Neural cell (in vitro differentiated cells): ENCODE data around the gene IQGAP1. TPM values are rescaled to one million over a fixed set of nuclear protein-coding genes. Genes with fewer than 3 reads are reported as not detected.

Source experiments
- H2AFZ ChIP-seq: fragments of 200-600, 300-800 bp; sonication (generic), shearing (Covaris generic); 2 replicates; pipeline ENCODE4 v1.6.0; 2014; ENCODE audit warnings: low read depth, mild to moderate bottlenecking, antibody characterized with exemption, low read length, moderate library complexity
- H3F3A ChIP-seq: fragments of 200-600 bp; shearing (Covaris generic); 2 replicates; pipeline ENCODE4 v1.6.1; 2016; ENCODE audit warnings: mild to moderate bottlenecking, moderate library complexity, mixed read lengths, antibody characterized with exemption, low read length; ENCODE audit not compliant: insufficient read depth, poor library complexity, severe bottlenecking
- H3K27ac ChIP-seq: fragments of 200-600, 300-800 bp; sonication (generic), shearing (Covaris generic); 2 replicates; pipeline ENCODE4 v1.5.1; 2014; ENCODE audit warnings: mild to moderate bottlenecking, low read length, moderate library complexity
- H3K27me3 ChIP-seq: fragments of 300-800, 200-600 bp; sonication (generic), shearing (Covaris generic); 2 replicates; pipeline ENCODE4 v1.6.0; 2014; ENCODE audit warnings: mild to moderate bottlenecking, low read depth, low read length, moderate library complexity; ENCODE audit not compliant: insufficient read depth
- H3K36me3 ChIP-seq: fragments of 300-800, 200-600 bp; sonication (generic), shearing (Covaris generic); 2 replicates; pipeline ENCODE4 v1.5.1; 2014; ENCODE audit warnings: mild to moderate bottlenecking, antibody characterized with exemption, low read length, moderate library complexity; ENCODE audit not compliant: insufficient read depth
- H3K4me2 ChIP-seq: fragments of 300-800, 200-600 bp; sonication (generic), shearing (Covaris generic); 2 replicates; pipeline ENCODE4 v1.6.0; 2014; ENCODE audit warnings: mild to moderate bottlenecking, low read length
- H3K4me3 ChIP-seq: fragments of 300-800, 200-600 bp; sonication (generic), shearing (Covaris generic); 2 replicates; pipeline ENCODE4 v1.5.1; 2014; ENCODE audit warnings: mild to moderate bottlenecking, low read length, moderate library complexity
- H3K79me2 ChIP-seq: fragments of 200-600 bp; shearing (Covaris generic); replicated peaks from 2 replicates; pipeline ENCODE4 v1.6.0; 2014; ENCODE audit warnings: mild to moderate bottlenecking, low read length, moderate library complexity; ENCODE audit not compliant: insufficient read depth
- H3K9ac ChIP-seq: fragments of 300-800, 200-600 bp; sonication (generic), shearing (Covaris generic); 2 replicates; pipeline ENCODE4 v1.6.1; 2016; ENCODE audit warnings: mild to moderate bottlenecking, low read length, mixed read lengths
- H3K9me2 ChIP-seq: fragments of 200-600 bp; shearing (Covaris generic); 2 replicates; pipeline ENCODE4 v1.6.1; 2016; ENCODE audit warnings: mild to moderate bottlenecking, low read length, mixed read lengths; ENCODE audit not compliant: insufficient read depth
- H3K9me3 ChIP-seq: fragments of 200-600, 300-800 bp; sonication (generic), shearing (Covaris generic); 2 replicates; pipeline ENCODE4 v1.6.1; 2016; ENCODE audit warnings: mild to moderate bottlenecking, mixed run types, low read length, moderate library complexity, mixed read lengths
- H4K20me1 ChIP-seq: fragments of 200-600 bp; shearing (Covaris generic); 2 replicates; pipeline ENCODE4 v1.6.1; 2016; ENCODE audit warnings: mild to moderate bottlenecking, mixed run types; ENCODE audit not compliant: insufficient read depth
- EP300 ChIP-seq: fragments of 450-650 bp; conservative IDR thresholded peaks from 2 replicates; pipeline ENCODE4 v1.6.1; 2014; ENCODE audit warnings: antibody characterized with exemption, mild to moderate bottlenecking, moderate library complexity; ENCODE audit not compliant: poor library complexity, severe bottlenecking
- EZH2 ChIP-seq: fragments of 200-600, 300-800 bp; shearing (Covaris generic), sonication (generic); IDR thresholded peaks from 2 replicates; pipeline ENCODE4 v1.6.1; 2014; ENCODE audit warnings: antibody characterized with exemption, low read length, borderline replicate concordance, mild to moderate bottlenecking; ENCODE audit not compliant: insufficient read depth, poor library complexity, severe bottlenecking
- MXI1 ChIP-seq: fragments of 450-650 bp; conservative IDR thresholded peaks from 2 replicates; pipeline ENCODE4 v1.6.1; 2014; ENCODE audit warnings: antibody characterized with exemption, mild to moderate bottlenecking; ENCODE audit not compliant: poor library complexity, severe bottlenecking
- POLR2AphosphoS5 ChIP-seq: IDR thresholded peaks from 2 replicates; pipeline ENCODE4 v1.6.1; 2012
- RAD21 ChIP-seq: fragments of 450-650 bp; conservative IDR thresholded peaks from 2 replicates; pipeline ENCODE4 v1.6.1; 2014; ENCODE audit warnings: antibody characterized with exemption, mild to moderate bottlenecking, moderate library complexity
- SMC3 ChIP-seq: fragments of 450-650 bp; conservative IDR thresholded peaks from 2 replicates; pipeline ENCODE4 v1.6.1; 2014; ENCODE audit warnings: antibody characterized with exemption, mild to moderate bottlenecking, moderate library complexity; ENCODE audit not compliant: poor library complexity
- TAF1 ChIP-seq: IDR thresholded peaks from 2 replicates; pipeline ENCODE4 v1.6.1; 2012; ENCODE audit warnings: low read depth
- polyA plus RNA-seq: library from polyadenylated mRNA; depleted of rRNA; stranded (reverse); fragments of >200 nt; gene quantifications from 2 replicates; pipeline ENCODE4 v1.2.3, GENCODE V29; 2014
- TF ChIP-seq, protein P1 (sequence below): IDR thresholded peaks from 2 replicates; pipeline ENCODE4 v1.6.1; 2012; ENCODE audit warnings: borderline replicate concordance
- TF ChIP-seq, protein P2 (sequence below): fragments of 450-650 bp; IDR thresholded peaks from 2 replicates; pipeline ENCODE4 v1.5.1; 2014; ENCODE audit warnings: antibody characterized with exemption, mild to moderate bottlenecking, moderate library complexity; ENCODE audit not compliant: poor library complexity, severe bottlenecking

The IQGAP1 gene
- polyA plus RNA-seq, 1 donor from 2014 or later = 16.6 TPM

DNA sequence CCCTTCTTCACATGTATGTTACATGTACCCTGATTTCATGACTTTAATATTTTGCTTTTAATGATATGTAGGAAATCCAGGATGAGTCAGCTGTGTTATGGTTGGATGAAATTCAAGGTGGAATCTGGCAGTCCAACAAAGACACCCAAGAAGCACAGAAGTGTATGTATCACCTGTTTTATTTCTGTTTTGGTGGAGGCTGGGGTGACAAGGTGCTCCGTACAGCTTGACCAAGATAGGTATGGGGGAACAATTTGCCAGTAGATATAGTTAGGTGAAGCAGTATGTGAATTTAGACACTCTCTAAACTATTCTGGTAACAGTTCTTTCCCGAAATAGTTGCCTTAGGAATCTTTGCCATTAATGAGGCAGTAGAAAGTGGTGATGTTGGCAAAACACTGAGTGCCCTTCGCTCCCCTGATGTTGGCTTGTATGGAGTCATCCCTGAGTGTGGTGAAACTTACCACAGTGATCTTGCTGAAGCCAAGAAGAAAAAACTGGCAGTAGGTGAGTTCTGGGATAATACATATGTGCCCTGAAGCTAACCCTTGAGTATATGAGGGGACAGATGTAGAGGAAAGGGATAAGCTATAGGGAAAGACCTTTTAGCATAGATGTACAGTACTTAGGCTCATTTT, 78.0 kb downstream of the IQGAP1 start:
- no peak overlapping the region for H3K27ac ChIP-seq
- TF ChIP-seq TAF1 (no peak), MXI1 (no peak), EP300 (no peak), EZH2 (no peak), RAD21 (no peak), SMC3 (no peak), POLR2AphosphoS5 (no peak)
- TF ChIP-seq, protein P1, sequence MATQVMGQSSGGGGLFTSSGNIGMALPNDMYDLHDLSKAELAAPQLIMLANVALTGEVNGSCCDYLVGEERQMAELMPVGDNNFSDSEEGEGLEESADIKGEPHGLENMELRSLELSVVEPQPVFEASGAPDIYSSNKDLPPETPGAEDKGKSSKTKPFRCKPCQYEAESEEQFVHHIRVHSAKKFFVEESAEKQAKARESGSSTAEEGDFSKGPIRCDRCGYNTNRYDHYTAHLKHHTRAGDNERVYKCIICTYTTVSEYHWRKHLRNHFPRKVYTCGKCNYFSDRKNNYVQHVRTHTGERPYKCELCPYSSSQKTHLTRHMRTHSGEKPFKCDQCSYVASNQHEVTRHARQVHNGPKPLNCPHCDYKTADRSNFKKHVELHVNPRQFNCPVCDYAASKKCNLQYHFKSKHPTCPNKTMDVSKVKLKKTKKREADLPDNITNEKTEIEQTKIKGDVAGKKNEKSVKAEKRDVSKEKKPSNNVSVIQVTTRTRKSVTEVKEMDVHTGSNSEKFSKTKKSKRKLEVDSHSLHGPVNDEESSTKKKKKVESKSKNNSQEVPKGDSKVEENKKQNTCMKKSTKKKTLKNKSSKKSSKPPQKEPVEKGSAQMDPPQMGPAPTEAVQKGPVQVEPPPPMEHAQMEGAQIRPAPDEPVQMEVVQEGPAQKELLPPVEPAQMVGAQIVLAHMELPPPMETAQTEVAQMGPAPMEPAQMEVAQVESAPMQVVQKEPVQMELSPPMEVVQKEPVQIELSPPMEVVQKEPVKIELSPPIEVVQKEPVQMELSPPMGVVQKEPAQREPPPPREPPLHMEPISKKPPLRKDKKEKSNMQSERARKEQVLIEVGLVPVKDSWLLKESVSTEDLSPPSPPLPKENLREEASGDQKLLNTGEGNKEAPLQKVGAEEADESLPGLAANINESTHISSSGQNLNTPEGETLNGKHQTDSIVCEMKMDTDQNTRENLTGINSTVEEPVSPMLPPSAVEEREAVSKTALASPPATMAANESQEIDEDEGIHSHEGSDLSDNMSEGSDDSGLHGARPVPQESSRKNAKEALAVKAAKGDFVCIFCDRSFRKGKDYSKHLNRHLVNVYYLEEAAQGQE = no peak
- TF ChIP-seq, protein P2, sequence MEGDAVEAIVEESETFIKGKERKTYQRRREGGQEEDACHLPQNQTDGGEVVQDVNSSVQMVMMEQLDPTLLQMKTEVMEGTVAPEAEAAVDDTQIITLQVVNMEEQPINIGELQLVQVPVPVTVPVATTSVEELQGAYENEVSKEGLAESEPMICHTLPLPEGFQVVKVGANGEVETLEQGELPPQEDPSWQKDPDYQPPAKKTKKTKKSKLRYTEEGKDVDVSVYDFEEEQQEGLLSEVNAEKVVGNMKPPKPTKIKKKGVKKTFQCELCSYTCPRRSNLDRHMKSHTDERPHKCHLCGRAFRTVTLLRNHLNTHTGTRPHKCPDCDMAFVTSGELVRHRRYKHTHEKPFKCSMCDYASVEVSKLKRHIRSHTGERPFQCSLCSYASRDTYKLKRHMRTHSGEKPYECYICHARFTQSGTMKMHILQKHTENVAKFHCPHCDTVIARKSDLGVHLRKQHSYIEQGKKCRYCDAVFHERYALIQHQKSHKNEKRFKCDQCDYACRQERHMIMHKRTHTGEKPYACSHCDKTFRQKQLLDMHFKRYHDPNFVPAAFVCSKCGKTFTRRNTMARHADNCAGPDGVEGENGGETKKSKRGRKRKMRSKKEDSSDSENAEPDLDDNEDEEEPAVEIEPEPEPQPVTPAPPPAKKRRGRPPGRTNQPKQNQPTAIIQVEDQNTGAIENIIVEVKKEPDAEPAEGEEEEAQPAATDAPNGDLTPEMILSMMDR = no peak

DNA sequence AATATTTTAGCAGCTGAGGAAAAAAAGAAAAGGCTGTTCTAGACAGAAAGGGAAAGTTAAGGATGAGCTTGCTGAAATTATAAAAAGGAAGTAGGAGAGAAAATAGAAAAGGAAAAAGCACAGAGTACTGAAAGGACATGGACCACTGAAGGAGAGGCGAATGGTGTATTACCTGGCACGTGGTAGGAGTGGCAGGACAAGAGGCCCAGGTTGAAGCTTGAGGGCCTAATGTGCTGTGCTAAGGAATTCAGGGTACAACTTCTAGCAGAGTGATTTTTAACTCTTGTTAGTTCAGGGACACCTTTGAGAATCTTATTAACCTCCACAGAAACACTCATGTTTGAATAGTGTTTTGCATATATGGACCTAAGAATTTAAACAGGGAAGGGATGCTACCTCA, 81.7 kb downstream of the IQGAP1 start:
- no peaks in the 10 kb centered on the region for H4K20me1 ChIP-seq
- no peaks in the 10 kb centered on the region for H3K9me2 ChIP-seq
- H3K27ac ChIP-seq = no peak overlapping the region
- no peak overlapping the region for H3K9ac ChIP-seq
- no peak overlapping the region for H2AFZ ChIP-seq
- H3K4me2 ChIP-seq = no peak overlapping the region
- TF ChIP-seq MXI1 = no peak
- H3K27me3 ChIP-seq = no peaks in the 10 kb centered on the region
- H3K9me3 ChIP-seq = no peaks in the 10 kb centered on the region
- H3K79me2 ChIP-seq = no peaks in the 10 kb centered on the region
- H3F3A ChIP-seq = no peaks in the 10 kb centered on the region
- H3K4me3 ChIP-seq = no peak overlapping the region
- no peaks in the 10 kb centered on the region for H3K36me3 ChIP-seq

More for the DNA sequence above, 78.0 kb downstream of the IQGAP1 start:
- Histone ChIP-seq H3K9me3 (no peaks in the 10 kb centered on the region), H3K36me3 (no peaks in the 10 kb centered on the region), H3K4me2 (no peak overlapping the region), H4K20me1 (no peaks in the 10 kb centered on the region), H3K27me3 (no peaks in the 10 kb centered on the region), H3F3A (no peaks in the 10 kb centered on the region), H3K79me2 (no peaks in the 10 kb centered on the region), H3K4me3 (no peak overlapping the region), H3K9me2 (no peaks in the 10 kb centered on the region), H2AFZ (no peak overlapping the region), H3K9ac (no peak overlapping the region)
